Endothelial cell of umbilical vein (primary cell): Measurements from ENCODE around the gene KLHL41. TPM values are rescaled to one million over a fixed set of nuclear protein-coding genes. Genes with fewer than 3 reads are reported as not detected.

Source experiments
- BruUV-seq: library from RNA; stranded (reverse); fragments of 400-500 nt; replicated peaks from 2 replicates; lab custom pipeline; 2021; lab: Mats Ljungman, UMichigan
- CTCF ChIA-PET: fragments of 300-600, 350-600 bp; sonication (Branson Sonifier 250); formaldehyde crosslinking; loops from one replicate; lab custom pipeline; 2021; ENCODE audit warnings: antibody characterized with exemption, inconsistent platforms; lab: Charles Lee
- POLR2A ChIA-PET: fragments of 300-600, 350-600 bp; sonication (Branson Sonifier 250); formaldehyde crosslinking; loops from one replicate; lab custom pipeline; 2021; ENCODE audit warnings: antibody characterized with exemption, inconsistent platforms; lab: Charles Lee
- DNase-seq: peaks from one replicate; pipeline ENCODE4 v3.0.0-alpha.2; 2011; ENCODE audit warnings: low read depth, low spot score
- FAIRE-seq: peaks from 2 replicates; lab custom pipeline; 2011; peaks lifted over from hg19 to GRCh38; lab: Jason Lieb, UNC
- H2AFZ ChIP-seq: 2 replicates; pipeline ENCODE4 v1.6.0; 2012; ENCODE audit warnings: low read depth, low read length, control low read depth, inconsistent platforms
- H3K27ac ChIP-seq: 2 replicates; pipeline ENCODE4 v1.5.1; 2011; ENCODE audit warnings: low read depth, mild to moderate bottlenecking, control low read depth, low read length, moderate library complexity; ENCODE audit not compliant: insufficient read depth
- H3K27me3 ChIP-seq, 2 experiments: 2 replicates each; pipeline versions ENCODE4 v1.6.0 to v1.6.1; 2011; ENCODE audit warnings: low read length in 2 of 2, mixed read lengths in 1 of 2; ENCODE audit not compliant: control insufficient read depth in 2 of 2, insufficient read depth in 2 of 2
- H3K36me3 ChIP-seq, 2 experiments: 2 replicates in 1 of 2; 3 replicates in 1 of 2; pipeline ENCODE4 v1.5.1; 2011; ENCODE audit warnings: low read length in 2 of 2, mild to moderate bottlenecking in 1 of 2, moderate library complexity in 1 of 2; ENCODE audit not compliant: control insufficient read depth in 2 of 2, insufficient read depth in 2 of 2; ENCODE audit errors: extremely low read depth in 1 of 2
- H3K4me1 ChIP-seq: 3 replicates; pipeline ENCODE4 v1.5.1; 2011; ENCODE audit warnings: mild to moderate bottlenecking, low read length; ENCODE audit not compliant: control insufficient read depth, insufficient read depth; ENCODE audit errors: extremely low read depth
- H3K4me2 ChIP-seq: 2 replicates; pipeline ENCODE4 v1.6.1; 2011; ENCODE audit warnings: low read length, control low read depth, mixed read lengths; ENCODE audit not compliant: insufficient read depth
- H3K4me3 ChIP-seq, 3 experiments: fragments of 200-600 bp in 1 of 3; sonication (generic), shearing (Covaris generic) in 1 of 3; replicated peaks in 1 of 3; 2 replicates each; pipeline ENCODE4 v1.5.1; 2011 to 2016; ENCODE audit warnings: control low read depth in 3 of 3, low read length in 3 of 3, mild to moderate bottlenecking in 2 of 3, inconsistent platforms in 1 of 3, low read depth in 1 of 3, moderate library complexity in 1 of 3; ENCODE audit not compliant: insufficient read depth in 1 of 3
- H3K79me2 ChIP-seq: 2 replicates; pipeline ENCODE4 v1.6.0; 2012; ENCODE audit warnings: low read length, inconsistent platforms; ENCODE audit not compliant: control insufficient read depth, insufficient read depth
- H3K9ac ChIP-seq: replicated peaks from 2 replicates; pipeline ENCODE3; 2011; ENCODE audit warnings: low read length, control low read depth; ENCODE audit not compliant: insufficient read depth; ENCODE audit errors: extremely low read depth
- H3K9me1 ChIP-seq: replicated peaks from 3 replicates; pipeline ENCODE4 v1.6.0; 2011; ENCODE audit warnings: mild to moderate bottlenecking, low read length; ENCODE audit not compliant: control insufficient read depth, insufficient read depth; ENCODE audit errors: extremely low read depth
- H3K9me3 ChIP-seq: replicated peaks from 2 replicates; pipeline ENCODE4 v1.5.1; 2012; ENCODE audit warnings: low read length, inconsistent platforms; ENCODE audit not compliant: control insufficient read depth, insufficient read depth
- H4K20me1 ChIP-seq: replicated peaks from 2 replicates; pipeline ENCODE3; 2011; ENCODE audit warnings: mild to moderate bottlenecking, low read length; ENCODE audit not compliant: control insufficient read depth, insufficient read depth; ENCODE audit errors: extremely low read depth
- EZH2 ChIP-seq: IDR thresholded peaks from 2 replicates; pipeline ENCODE4 v1.6.1; 2012; ENCODE audit warnings: borderline replicate concordance, low read depth, mild to moderate bottlenecking, moderate library complexity, low read length, inconsistent platforms; ENCODE audit not compliant: severe bottlenecking
- FOS ChIP-seq: IDR thresholded peaks from 2 replicates; pipeline ENCODE4 v1.6.1; 2011; ENCODE audit warnings: mild to moderate bottlenecking, low read length, moderate library complexity, borderline replicate concordance; ENCODE audit not compliant: insufficient read depth
- GATA2 ChIP-seq: IDR thresholded peaks from 2 replicates; pipeline ENCODE4 v1.7.0; 2011; ENCODE audit warnings: low read depth, mild to moderate bottlenecking, moderate library complexity, mixed read lengths, low read length; ENCODE audit not compliant: insufficient read length, insufficient read depth
- JUN ChIP-seq: IDR thresholded peaks from 2 replicates; pipeline ENCODE4 v1.6.1; 2011; ENCODE audit warnings: borderline replicate concordance, low read depth; ENCODE audit not compliant: insufficient read length, insufficient read depth
- MAX ChIP-seq: IDR thresholded peaks from 2 replicates; pipeline ENCODE4 v1.6.1; 2011; ENCODE audit not compliant: insufficient read depth, insufficient read length
- MYC ChIP-seq: IDR thresholded peaks from one replicate; pipeline ENCODE4 v1.6.1; 2011; ENCODE audit warnings: mild to moderate bottlenecking, low read depth, low read length
- POLR2A ChIP-seq: IDR thresholded peaks from 2 replicates; pipeline ENCODE4 v1.6.1; 2012; ENCODE audit warnings: low read depth, mild to moderate bottlenecking, control low read depth, low read length
- POLR2AphosphoS5 ChIP-seq: IDR thresholded peaks from 2 replicates; pipeline ENCODE4 v1.6.1; 2012; ENCODE audit warnings: low read depth, mild to moderate bottlenecking, control low read depth, low read length, moderate library complexity; ENCODE audit not compliant: insufficient read depth
- dilution Hi-C: fragments of 300-500 bp; cut with MboI; formaldehyde crosslinking; loops from one replicate; pipeline ENCODE4 v1.15.0; 2019; ENCODE audit warnings: low sequenced_read_pairs; ENCODE audit not compliant: extremely low pct_ligation_motif_present
- intact Hi-C: fragments of 100-400 bp; cut with micrococcal nuclease; formaldehyde crosslinking; loops from one replicate; pipeline ENCODE4 v1.10.0; 2022
- polyA plus RNA-seq, 4 experiments: library from polyadenylated mRNA; depleted of rRNA in 3 of 4; stranded (reverse) in 3 of 4; unstranded in 1 of 4; fragments of >200 nt; gene quantifications; 2 replicates each; pipeline versions ENCODE4 v1.2.1 to v1.2.3, GENCODE V29; 2011 to 2012; ENCODE audit warnings: missing spikeins in 1 of 4
- total RNA-seq: library from RNA; stranded (reverse); gene quantifications from 2 replicates; pipeline ENCODE4 v1.2.3, GENCODE V29; 2021
- TF ChIP-seq, protein P1 (sequence below), 2 donors: IDR thresholded peaks; 1 replicate in 1 of 2; 2 replicates in 1 of 2; pipeline ENCODE4 v1.5.1; 2011; ENCODE audit warnings: low read length in 2 of 2, mild to moderate bottlenecking in 2 of 2, moderate library complexity in 2 of 2, control low read depth in 1 of 2, inconsistent platforms in 1 of 2, low read depth in 1 of 2; ENCODE audit not compliant: insufficient read depth in 1 of 2; ENCODE audit errors: extremely low read depth in 1 of 2

The KLHL41 gene
- total and polyA plus RNA-seq, 2 donors (not counting 3 experiments of a cell fraction or from before 2014, with no cell fraction given), result 0.08 to 0.73 TPM

DNA sequence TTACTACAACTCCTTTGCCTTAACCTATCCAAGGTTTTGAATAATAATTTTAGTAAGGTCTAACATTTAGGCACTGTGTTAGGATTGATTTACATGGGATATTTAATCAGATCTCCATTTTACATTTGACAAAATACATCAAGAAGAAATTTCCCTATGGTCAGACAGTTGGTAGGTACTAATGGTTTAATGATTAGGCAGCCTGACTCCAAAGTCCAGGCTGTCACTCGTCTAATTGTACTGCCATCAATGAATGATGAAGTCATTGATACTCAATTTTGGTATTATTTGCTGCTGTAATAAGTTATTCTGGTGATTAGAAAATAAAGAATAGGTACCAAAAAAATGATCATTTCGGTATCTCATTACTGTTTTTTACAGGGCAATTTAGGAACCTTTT is 16.1 kb upstream of the KLHL41 start:
- FAIRE-seq, result no peak
- no peaks in the 10 kb centered on the region for H3K4me1 ChIP-seq
- dilution Hi-C loops, result no loop called here
- H3K27ac ChIP-seq, result no peak overlapping the region
- no peaks in the 10 kb centered on the region for H3K79me2 ChIP-seq
- intact Hi-C loops, result no loop called here
- no peak overlapping the region for H2AFZ ChIP-seq
- no peak overlapping the region for H3K4me3 ChIP-seq
- DNase-seq, result no peak
- no peaks in the 10 kb centered on the region for H3K9me1 ChIP-seq
- CTCF ChIA-PET, result interaction anchor here (1.1 to 1.2 kb wide), 3 partner anchors 12 to 438 kb away, joined by 3 to 6 read pairs (median 3); partner anchors contain the start of gene BBS5
- H3K9me3 ChIP-seq, result no peaks in the 10 kb centered on the region
- no peak overlapping the region for H3K9ac ChIP-seq
- no peak overlapping the region for H3K4me2 ChIP-seq
- H4K20me1 ChIP-seq, result no peaks in the 10 kb centered on the region
- POLR2A ChIA-PET, result no interaction called here
- H3K27me3 ChIP-seq, result no peaks in the 10 kb centered on the region
- H3K36me3 ChIP-seq, result peaks cover 0 to under 1% of the 10 kb centered on the region in 2 experiments
- TF ChIP-seq JUN (no peak), POLR2A (no peak), EZH2 (no peak), GATA2 (no peak), POLR2AphosphoS5 (no peak), FOS (no peak), MYC (no peak), MAX (no peak)
- TF ChIP-seq, protein P1, sequence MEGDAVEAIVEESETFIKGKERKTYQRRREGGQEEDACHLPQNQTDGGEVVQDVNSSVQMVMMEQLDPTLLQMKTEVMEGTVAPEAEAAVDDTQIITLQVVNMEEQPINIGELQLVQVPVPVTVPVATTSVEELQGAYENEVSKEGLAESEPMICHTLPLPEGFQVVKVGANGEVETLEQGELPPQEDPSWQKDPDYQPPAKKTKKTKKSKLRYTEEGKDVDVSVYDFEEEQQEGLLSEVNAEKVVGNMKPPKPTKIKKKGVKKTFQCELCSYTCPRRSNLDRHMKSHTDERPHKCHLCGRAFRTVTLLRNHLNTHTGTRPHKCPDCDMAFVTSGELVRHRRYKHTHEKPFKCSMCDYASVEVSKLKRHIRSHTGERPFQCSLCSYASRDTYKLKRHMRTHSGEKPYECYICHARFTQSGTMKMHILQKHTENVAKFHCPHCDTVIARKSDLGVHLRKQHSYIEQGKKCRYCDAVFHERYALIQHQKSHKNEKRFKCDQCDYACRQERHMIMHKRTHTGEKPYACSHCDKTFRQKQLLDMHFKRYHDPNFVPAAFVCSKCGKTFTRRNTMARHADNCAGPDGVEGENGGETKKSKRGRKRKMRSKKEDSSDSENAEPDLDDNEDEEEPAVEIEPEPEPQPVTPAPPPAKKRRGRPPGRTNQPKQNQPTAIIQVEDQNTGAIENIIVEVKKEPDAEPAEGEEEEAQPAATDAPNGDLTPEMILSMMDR (IDR thresholded peaks at IDR 0.05; ENCODE audit: extremely low read depth in 1 of 2, insufficient read depth in 1 of 2, low read depth in 1 of 2, low read length in 2 of 2), result no peak
- BruUV-seq, result no TSS peak
